ENCODE data around the gene ASB6. TPM values are rescaled to one million over a fixed set of nuclear protein-coding genes. Genes with fewer than 3 reads are reported as not detected.

Gene ASB6
- total and polyA plus RNA-seq, 2 donors (not counting 1 experiment from before 2014, with no cell fraction given) = 27.7 to 27.9 TPM

DNA sequence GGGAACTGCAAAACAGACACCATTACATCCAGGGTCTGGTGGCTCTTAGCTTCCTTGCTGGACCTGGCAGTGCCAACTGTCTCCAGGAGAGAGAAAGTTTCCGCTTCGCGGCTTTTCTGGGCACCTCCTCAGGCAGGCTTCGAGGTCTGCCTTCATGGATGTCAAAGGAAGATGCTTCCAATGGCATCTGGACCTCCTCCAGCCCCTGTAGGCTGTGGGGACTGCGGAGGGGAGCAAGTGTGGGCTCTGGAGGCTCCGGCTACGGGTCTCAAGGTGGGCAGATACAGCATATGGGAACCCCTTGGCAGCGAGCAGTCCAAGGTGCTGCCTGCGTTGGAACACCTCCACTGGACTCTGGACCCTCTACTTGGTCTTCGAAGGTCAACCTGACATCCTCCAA lies 27.0 kb downstream of the ASB6 start:
- H3K27ac ChIP-seq (ENCODE audit: low read length in 2 of 2) = no peak overlapping the region
- peaks cover 0 to 24% (median 5%) of the 10 kb centered on the region in 4 experiments for H3K27me3 ChIP-seq (replicated peaks in 1 of 4; ENCODE audit: control extremely low read depth in 1 of 4, control insufficient read depth in 3 of 4, insufficient read depth in 4 of 4, low read length in 3 of 4)
- H3K4me3 ChIP-seq (ENCODE audit: control extremely low read depth in 1 of 5, extremely low read depth in 1 of 5, insufficient read depth in 1 of 5, low read depth in 2 of 5, low read length in 4 of 5) = no peak overlapping the region
- H3K9me3 ChIP-seq (ENCODE audit: control extremely low read depth in 1 of 3, control insufficient read depth in 2 of 3, insufficient read depth in 1 of 3, low read length in 2 of 3) = peaks cover 0 to 10% (median 0%) of the 10 kb centered on the region in 3 donors
- WGBS (ENCODE audit: insufficient coverage) = 82% methylated on average over 10 of the region's 10 CpGs
- H3K9ac ChIP-seq (ENCODE audit: low read length) = no peak overlapping the region
- intact Hi-C loops (cut with micrococcal nuclease) = loop anchor here (5.0 kb wide), 1 partner anchor 128 kb away; no protein-coding TSS in a partner anchor
- H4K20me1 ChIP-seq (ENCODE audit: control insufficient read depth, insufficient read depth, low read length, poor library complexity, severe bottlenecking) = no peaks in the 10 kb centered on the region
- H3K4me3 Mint-ChIP-seq = no peak overlapping the region
- no peaks in the 10 kb centered on the region for H3K9me3 Mint-ChIP-seq (ENCODE audit: insufficient read depth)
- peaks cover 13% of the 10 kb centered on the region in 2 donors for H3K4me1 ChIP-seq (ENCODE audit: control insufficient read depth in 2 of 2, insufficient read depth in 2 of 2, low read length in 2 of 2)
- ChIA-PET CTCF (interaction anchor here (1.1 to 6.5 kb wide), 5 partner anchors 9 to 475 kb away, joined by 3 to 77 read pairs (median 6); partner anchors contain the start of gene NTMT1), POLR2A (interaction anchor here (0.8 kb wide), 1 partner anchor 475 kb away, joined by 4 read pairs; no protein-coding TSS in a partner anchor)
- peaks cover 13% of the 10 kb centered on the region for H3K4me1 Mint-ChIP-seq
- no peak overlapping the region for H3K27ac Mint-ChIP-seq
- DNase-seq = no peak
- H3K27me3 Mint-ChIP-seq = peaks cover 13% of the 10 kb centered on the region
- H2AFZ ChIP-seq (ENCODE audit: insufficient read depth, low read depth, low read length, poor library complexity, severe bottlenecking) = no peak overlapping the region
- no peak for TF ChIP-seq EZH2 (IDR thresholded peaks at IDR 0.05; ENCODE audit: borderline replicate concordance, insufficient read depth, low read depth, low read length, poor library complexity, severe bottlenecking)
- TF ChIP-seq, protein P1, sequence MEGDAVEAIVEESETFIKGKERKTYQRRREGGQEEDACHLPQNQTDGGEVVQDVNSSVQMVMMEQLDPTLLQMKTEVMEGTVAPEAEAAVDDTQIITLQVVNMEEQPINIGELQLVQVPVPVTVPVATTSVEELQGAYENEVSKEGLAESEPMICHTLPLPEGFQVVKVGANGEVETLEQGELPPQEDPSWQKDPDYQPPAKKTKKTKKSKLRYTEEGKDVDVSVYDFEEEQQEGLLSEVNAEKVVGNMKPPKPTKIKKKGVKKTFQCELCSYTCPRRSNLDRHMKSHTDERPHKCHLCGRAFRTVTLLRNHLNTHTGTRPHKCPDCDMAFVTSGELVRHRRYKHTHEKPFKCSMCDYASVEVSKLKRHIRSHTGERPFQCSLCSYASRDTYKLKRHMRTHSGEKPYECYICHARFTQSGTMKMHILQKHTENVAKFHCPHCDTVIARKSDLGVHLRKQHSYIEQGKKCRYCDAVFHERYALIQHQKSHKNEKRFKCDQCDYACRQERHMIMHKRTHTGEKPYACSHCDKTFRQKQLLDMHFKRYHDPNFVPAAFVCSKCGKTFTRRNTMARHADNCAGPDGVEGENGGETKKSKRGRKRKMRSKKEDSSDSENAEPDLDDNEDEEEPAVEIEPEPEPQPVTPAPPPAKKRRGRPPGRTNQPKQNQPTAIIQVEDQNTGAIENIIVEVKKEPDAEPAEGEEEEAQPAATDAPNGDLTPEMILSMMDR (IDR thresholded peaks at IDR 0.05) = no peak
- no peaks in the 10 kb centered on the region for H3K79me2 ChIP-seq (ENCODE audit: control insufficient read depth, insufficient read depth, low read length)
- no peaks in the 10 kb centered on the region for H3K36me3 ChIP-seq (replicated peaks in 1 of 2; ENCODE audit: control extremely low read depth in 1 of 2, control insufficient read depth in 1 of 2, extremely low read depth in 1 of 2, insufficient read depth in 2 of 2, low read length in 1 of 2)
- H3K4me2 ChIP-seq (replicated peaks; ENCODE audit: low read depth, low read length, poor library complexity, severe bottlenecking) = no peak overlapping the region
- ATAC-seq (ENCODE audit: low read depth) = no peak

DNA sequence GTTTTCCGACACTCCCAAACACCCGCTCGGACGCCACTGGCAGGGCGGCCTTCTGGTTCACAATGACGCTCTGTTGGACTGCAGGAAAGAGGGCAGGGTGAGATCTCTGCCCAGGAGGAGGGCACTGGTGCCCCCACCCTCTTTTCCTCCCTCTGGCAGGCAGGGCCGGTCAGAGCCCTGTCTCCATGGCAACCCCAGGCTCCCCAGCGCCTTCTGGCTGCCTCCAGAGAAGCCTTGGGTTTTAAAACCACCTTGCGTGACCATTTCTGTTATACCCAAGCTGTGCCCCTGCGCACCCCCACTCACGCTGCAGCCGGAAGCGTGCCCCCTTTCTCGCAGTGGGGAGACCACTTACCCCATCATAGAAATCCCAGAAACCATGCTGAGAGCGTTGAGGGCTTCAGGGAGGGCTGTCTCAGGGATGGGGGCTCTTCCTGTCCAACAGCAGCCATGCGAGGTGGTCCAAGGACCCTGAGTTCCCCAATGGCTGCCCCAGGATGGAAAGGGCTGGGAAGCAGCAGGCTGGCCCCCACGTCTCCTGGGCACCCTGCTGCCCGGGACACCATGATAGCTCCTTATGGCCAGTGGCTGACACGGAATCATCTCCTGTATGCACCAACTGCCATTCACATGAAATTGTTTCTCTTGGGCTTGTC lies 28.3 kb downstream of the ASB6 start:
- WGBS (ENCODE audit: insufficient coverage) = 79% methylated on average over 15 of the region's 19 CpGs
- Histone ChIP-seq H3K27me3 (replicated peaks in 1 of 4; ENCODE audit: control extremely low read depth in 1 of 4, control insufficient read depth in 3 of 4, insufficient read depth in 4 of 4, low read length in 3 of 4) (peaks cover 0 to 13% (median 0%) of the 10 kb centered on the region in 4 experiments), H3K27ac (ENCODE audit: low read length in 2 of 2) (no peak overlapping the region), H3K4me1 (ENCODE audit: control insufficient read depth in 2 of 2, insufficient read depth in 2 of 2, low read length in 2 of 2) (peaks cover 13 to 14% of the 10 kb centered on the region in 2 donors), H3K79me2 (ENCODE audit: control insufficient read depth, insufficient read depth, low read length) (no peaks in the 10 kb centered on the region), H3K36me3 (replicated peaks in 1 of 2; ENCODE audit: control extremely low read depth in 1 of 2, control insufficient read depth in 1 of 2, extremely low read depth in 1 of 2, insufficient read depth in 2 of 2, low read length in 1 of 2) (no peaks in the 10 kb centered on the region), H4K20me1 (ENCODE audit: control insufficient read depth, insufficient read depth, low read length, poor library complexity, severe bottlenecking) (no peaks in the 10 kb centered on the region), H3K4me3 (ENCODE audit: control extremely low read depth in 1 of 5, extremely low read depth in 1 of 5, insufficient read depth in 1 of 5, low read depth in 2 of 5, low read length in 4 of 5) (no peak overlapping the region), H2AFZ (ENCODE audit: insufficient read depth, low read depth, low read length, poor library complexity, severe bottlenecking) (no peak overlapping the region), H3K4me2 (replicated peaks; ENCODE audit: low read depth, low read length, poor library complexity, severe bottlenecking) (no peak overlapping the region), H3K9me3 (ENCODE audit: control extremely low read depth in 1 of 3, control insufficient read depth in 2 of 3, insufficient read depth in 1 of 3, low read length in 2 of 3) (peaks cover 0 to 4% (median 0%) of the 10 kb centered on the region in 3 donors), H3K9ac (ENCODE audit: low read length) (no peak overlapping the region)
- Mint-ChIP-seq H3K27me3 (peaks cover 4% of the 10 kb centered on the region), H3K27ac (no peak overlapping the region), H3K4me3 (no peak overlapping the region), H3K9me3 (ENCODE audit: insufficient read depth) (no peaks in the 10 kb centered on the region), H3K4me1 (peaks cover 15% of the 10 kb centered on the region)
- DNase-seq = no peak
- TF ChIP-seq EZH2 (IDR thresholded peaks at IDR 0.05; ENCODE audit: borderline replicate concordance, insufficient read depth, low read depth, low read length, poor library complexity, severe bottlenecking) = no peak
- TF ChIP-seq, protein P1 (IDR thresholded peaks at IDR 0.05) = no peak
- no peak for ATAC-seq (ENCODE audit: low read depth)
- intact Hi-C loops (cut with micrococcal nuclease) = loop anchor here (5.0 kb wide), 1 partner anchor 126 kb away; no protein-coding TSS in a partner anchor
- POLR2A ChIA-PET = no interaction called here
- CTCF ChIA-PET = interaction anchor here (1.1 to 6.5 kb wide), 6 partner anchors 10 to 474 kb away, joined by 3 to 77 read pairs (median 16); partner anchors contain the start of gene NTMT1
